ENCODE data around the gene VPS13D.
"Not testable (repeated sequence)": the region's sequence is repeated elsewhere in the genome, so short reads cannot be mapped to it uniquely, and the experiment has no call there.

The VPS13D gene

GRCh38 chr1:12519693-12520364 lies 290.0 kb downstream of the VPS13D start:
- DNase-seq (ENCODE audit: low spot score), result no peak

GRCh38 chr1:12521096-12521495 lies 291.3 kb downstream of the VPS13D start:
- DNase-seq (ENCODE audit: low spot score), result no peak

- DNase-seq (ENCODE audit: low spot score), result not testable (repeated sequence)
Measured at GRCh38 chr1:12522780-12523179, 292.9 kb downstream of the VPS13D start.

GRCh38 chr1:12524266-12524665 lies 294.4 kb downstream of the VPS13D start:
- DNase-seq (ENCODE audit: low spot score), result no peak

- no peak for DNase-seq (ENCODE audit: low spot score)
Measured at GRCh38 chr1:12525311-12526181, 295.7 kb downstream of the VPS13D start.

- no peak for DNase-seq (ENCODE audit: low spot score)
Measured at GRCh38 chr1:12527564-12527963, 297.7 kb downstream of the VPS13D start.

GRCh38 chr1:12528021-12528852 lies 298.4 kb downstream of the VPS13D start:
- no peak for DNase-seq (ENCODE audit: low spot score)

- no peak for DNase-seq (ENCODE audit: low spot score)
Measured at GRCh38 chr1:12529640-12530174, 299.9 kb downstream of the VPS13D start.

GRCh38 chr1:12530462-12531178 lies 300.8 kb downstream of the VPS13D start:
- DNase-seq (ENCODE audit: low spot score), result no peak

- DNase-seq (ENCODE audit: low spot score), result no peak
Measured at GRCh38 chr1:12531179-12531499, 301.3 kb downstream of the VPS13D start.

GRCh38 chr1:12532405-12533315 lies 302.8 kb downstream of the VPS13D start:
- DNase-seq (ENCODE audit: low spot score), result no peak

- no peak for DNase-seq (ENCODE audit: low spot score)
Measured at GRCh38 chr1:12536023-12536639, 306.3 kb downstream of the VPS13D start.

- DNase-seq (ENCODE audit: low spot score), result no peak
Measured at GRCh38 chr1:12537294-12537693, 307.5 kb downstream of the VPS13D start.

- DNase-seq (ENCODE audit: low spot score), result no peak
Measured at GRCh38 chr1:12537906-12538461, 308.2 kb downstream of the VPS13D start.

- not testable (repeated sequence) for DNase-seq (ENCODE audit: low spot score)
Measured at GRCh38 chr1:12538536-12538935, 308.7 kb downstream of the VPS13D start.

- DNase-seq (ENCODE audit: low spot score), result no peak
Measured at GRCh38 chr1:12539320-12539704, 309.5 kb downstream of the VPS13D start.

- DNase-seq (ENCODE audit: low spot score), result no peak
Measured at GRCh38 chr1:12539705-12540579, 310.1 kb downstream of the VPS13D start.

- no peak for DNase-seq (ENCODE audit: low spot score)
Measured at GRCh38 chr1:12540580-12541273, 310.9 kb downstream of the VPS13D start.

Measured in COLO829 (cell line).